Liver (tissue), 9 donors: ENCODE measurements around the gene RNF183. TPM values are rescaled to one million over a fixed set of nuclear protein-coding genes. Genes with fewer than 3 reads are reported as not detected.

Source experiments
- DNase-seq: peaks from one replicate; pipeline ENCODE4 v3.0.0-alpha.2; 2017; ENCODE audit warnings: low spot score
- H3K27ac ChIP-seq, 2 donors: one replicate each; pipeline ENCODE4 v1.7.0; 2013; ENCODE audit warnings: inconsistent platforms in 2 of 2, low read length in 2 of 2, control low read depth in 1 of 2, low read depth in 1 of 2, mild to moderate bottlenecking in 1 of 2
- H3K27me3 ChIP-seq, 4 donors: one replicate each; pipeline versions ENCODE4 v1.6.1 to v1.7.0; 2013; ENCODE audit warnings: low read length in 3 of 4, inconsistent platforms in 1 of 4, mild to moderate bottlenecking in 1 of 4, moderate library complexity in 1 of 4; ENCODE audit not compliant: control insufficient read depth in 4 of 4, insufficient read depth in 4 of 4
- H3K36me3 ChIP-seq, 4 donors: one replicate each; pipeline versions ENCODE4 v1.6.1 to v1.7.0; 2013; ENCODE audit warnings: low read length in 3 of 4, mild to moderate bottlenecking in 3 of 4, low read depth in 1 of 4, moderate library complexity in 1 of 4; ENCODE audit not compliant: control insufficient read depth in 4 of 4, insufficient read depth in 3 of 4
- H3K4me1 ChIP-seq, 4 donors: one replicate each; pipeline versions ENCODE4 v1.6.1 to v1.7.0; 2013; ENCODE audit warnings: low read length in 3 of 4, mild to moderate bottlenecking in 3 of 4, moderate library complexity in 1 of 4; ENCODE audit not compliant: control insufficient read depth in 4 of 4, insufficient read depth in 4 of 4
- H3K4me3 ChIP-seq, 3 donors: one replicate each; pipeline versions ENCODE4 v1.6.1 to v1.7.0; 2013; ENCODE audit warnings: low read length in 3 of 3, control low read depth in 1 of 3, low read depth in 1 of 3, mild to moderate bottlenecking in 1 of 3
- H3K9ac ChIP-seq, 2 donors: one replicate each; pipeline ENCODE4 v1.7.0; 2013; ENCODE audit warnings: low read length in 2 of 2, mild to moderate bottlenecking in 2 of 2, moderate library complexity in 2 of 2, control low read depth in 1 of 2, low read depth in 1 of 2
- H3K9me3 ChIP-seq, 4 donors: one replicate each; pipeline versions ENCODE4 v1.6.1 to v1.7.0; 2013; ENCODE audit warnings: low read length in 3 of 4; ENCODE audit not compliant: control insufficient read depth in 4 of 4
- EGR1 ChIP-seq, 2 donors: IDR thresholded peaks; 2 replicates each; pipeline ENCODE4 v1.6.1; 2016 to 2018; ENCODE audit warnings: antibody characterized with exemption in 2 of 2, low read depth in 2 of 2
- FOXA1 ChIP-seq: IDR thresholded peaks from 2 replicates; pipeline ENCODE4 v1.6.1; 2016; ENCODE audit warnings: antibody characterized with exemption
- FOXA2 ChIP-seq: IDR thresholded peaks from 2 replicates; pipeline ENCODE4 v1.6.1; 2016; ENCODE audit warnings: antibody characterized with exemption
- GABPA ChIP-seq, 2 donors: IDR thresholded peaks in 1 of 2; conservative IDR thresholded peaks in 1 of 2; 2 replicates each; pipeline ENCODE4 v1.6.1; 2016; ENCODE audit warnings: antibody characterized with exemption in 2 of 2, mild to moderate bottlenecking in 1 of 2, moderate library complexity in 1 of 2
- HNF4A ChIP-seq, 2 donors: conservative IDR thresholded peaks; 2 replicates each; pipeline ENCODE4 v1.6.1; 2016; ENCODE audit warnings: antibody characterized with exemption in 2 of 2, mild to moderate bottlenecking in 2 of 2
- HNF4G ChIP-seq: IDR thresholded peaks from 2 replicates; pipeline ENCODE4 v1.6.1; 2016; ENCODE audit warnings: antibody characterized with exemption
- JUND ChIP-seq, 2 donors: IDR thresholded peaks; 2 replicates each; pipeline ENCODE4 v1.6.1; 2016; ENCODE audit warnings: antibody characterized with exemption in 2 of 2
- MAX ChIP-seq: IDR thresholded peaks from 2 replicates; pipeline ENCODE4 v1.6.1; 2016; ENCODE audit warnings: antibody characterized with exemption
- NR2F2 ChIP-seq: IDR thresholded peaks from 2 replicates; pipeline ENCODE4 v1.6.1; 2016; ENCODE audit warnings: antibody characterized with exemption
- RAD21 ChIP-seq, 2 donors: IDR thresholded peaks; 2 replicates each; pipeline ENCODE4 v1.6.1; 2016; ENCODE audit warnings: antibody characterized with exemption in 2 of 2, mild to moderate bottlenecking in 2 of 2
- RXRA ChIP-seq, 2 donors: IDR thresholded peaks; 2 replicates each; pipeline ENCODE4 v1.6.1; 2017 to 2018; ENCODE audit warnings: antibody characterized with exemption in 2 of 2, mild to moderate bottlenecking in 1 of 2
- SP1 ChIP-seq: IDR thresholded peaks from 2 replicates; pipeline ENCODE4 v1.6.1; 2018; ENCODE audit warnings: antibody characterized with exemption, mild to moderate bottlenecking
- TAF1 ChIP-seq: conservative IDR thresholded peaks from 2 replicates; pipeline ENCODE4 v1.6.1; 2016; ENCODE audit warnings: antibody characterized with exemption, mild to moderate bottlenecking
- YY1 ChIP-seq: IDR thresholded peaks from 2 replicates; pipeline ENCODE4 v1.6.1; 2016; ENCODE audit warnings: antibody characterized with exemption, mild to moderate bottlenecking
- ZBTB33 ChIP-seq: IDR thresholded peaks from 2 replicates; pipeline ENCODE4 v1.6.1; 2016; ENCODE audit warnings: antibody characterized with exemption
- WGBS: extraction: QIAGEN DNeasy Blood & Tissue Kit; methylation state at CpG from one replicate; pipeline ENCODE4 v1.1.7; 2013; 5-methylcytosine and 5-hydroxymethylcytosine counted together
- polyA plus RNA-seq, 2 donors: library from polyadenylated mRNA; stranded (reverse) in 1 of 2; unstranded in 1 of 2; fragments of 200-250 nt in 1 of 2; fragments of >200 nt in 1 of 2; fragmentation: Nextera tagmentation in 1 of 2; extraction: Ambion mirVana in 1 of 2; gene quantifications; one replicate each; pipeline versions ENCODE4 v1.2.1 to v1.2.3, GENCODE V29; 2013 to 2015
- total RNA-seq, 2 donors: library from RNA; depleted of rRNA; stranded (reverse); fragments of >200 nt; gene quantifications; one replicate each; pipeline ENCODE4 v1.2.3, GENCODE V29; 2014
- TF ChIP-seq, protein P1 (sequence below): IDR thresholded peaks from 2 replicates; pipeline ENCODE4 v1.6.1; 2016; ENCODE audit warnings: antibody characterized with exemption
- TF ChIP-seq, protein P2 (sequence below): IDR thresholded peaks from 2 replicates; pipeline ENCODE4 v1.6.1; 2016; ENCODE audit warnings: antibody characterized with exemption, mild to moderate bottlenecking
- TF ChIP-seq, protein P3 (sequence below): fragments of 150-350 bp; IDR thresholded peaks from 2 replicates; pipeline ENCODE4 v1.5.1; 2017; ENCODE audit warnings: improper control_type of control experiment, low read depth, low read length; ENCODE audit not compliant: missing input control
- donor health status: healthy.
- donor health status: healthy.
- donor health status: healthy.
- donor health status: healthy.
- donor health status: healthy.

The RNF183 gene
- total and polyA plus RNA-seq, 4 donors = 0.07 TPM; not detected in 3

- Histone ChIP-seq H3K9ac (peak within 1 kb of the TSS; percentile 97 to 98), H3K4me1 (peaks cover 4 to 30% (median 19%) of the 10 kb centered on the region in 4 donors), H3K9me3 (no peaks in the 10 kb centered on the region), H3K4me3 (peak within 1 kb of the TSS; percentile 77 to 97 (median 94)), H3K36me3 (peaks cover 13 to 32% (median 29%) of the 10 kb centered on the region in 4 donors), H3K27me3 (no peaks in the 10 kb centered on the region), H3K27ac (peak within 1 kb of the TSS; percentile 88 to 97)
- peak; percentile 96 for DNase-seq
- under 1% methylated on average over 63 of the region's 63 CpGs for WGBS
- TF ChIP-seq HNF4A (conservative IDR thresholded peaks at IDR 0.05) (peak; percentile 49 to 63), FOXA2 (no peak), JUND (IDR thresholded peaks at IDR 0.05) (peak; percentile 57 to 74), HNF4G (no peak), SP1 (peak; percentile 74), GABPA (IDR thresholded peaks at IDR 0.05 in 1 of 2, conservative IDR thresholded peaks at IDR 0.05 in 1 of 2) (peak; percentile 89 to 98), TAF1 (peak; percentile 20), FOXA1 (peak; percentile 8), NR2F2 (peak; percentile 93), YY1 (peak; percentile 98), RXRA (IDR thresholded peaks at IDR 0.05) (peak; percentile 94 to 96), ZBTB33 (peak; percentile 97), RAD21 (IDR thresholded peaks at IDR 0.05) (peak in 1 of 2 donors; percentile 47), MAX (peak; percentile 86), EGR1 (IDR thresholded peaks at IDR 0.05; ENCODE audit: low read depth in 2 of 2) (peak; percentile 89 to 98)
- TF ChIP-seq, protein P1, sequence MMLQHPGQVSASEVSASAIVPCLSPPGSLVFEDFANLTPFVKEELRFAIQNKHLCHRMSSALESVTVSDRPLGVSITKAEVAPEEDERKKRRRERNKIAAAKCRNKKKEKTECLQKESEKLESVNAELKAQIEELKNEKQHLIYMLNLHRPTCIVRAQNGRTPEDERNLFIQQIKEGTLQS = peak; percentile 24
- TF ChIP-seq, protein P2, sequence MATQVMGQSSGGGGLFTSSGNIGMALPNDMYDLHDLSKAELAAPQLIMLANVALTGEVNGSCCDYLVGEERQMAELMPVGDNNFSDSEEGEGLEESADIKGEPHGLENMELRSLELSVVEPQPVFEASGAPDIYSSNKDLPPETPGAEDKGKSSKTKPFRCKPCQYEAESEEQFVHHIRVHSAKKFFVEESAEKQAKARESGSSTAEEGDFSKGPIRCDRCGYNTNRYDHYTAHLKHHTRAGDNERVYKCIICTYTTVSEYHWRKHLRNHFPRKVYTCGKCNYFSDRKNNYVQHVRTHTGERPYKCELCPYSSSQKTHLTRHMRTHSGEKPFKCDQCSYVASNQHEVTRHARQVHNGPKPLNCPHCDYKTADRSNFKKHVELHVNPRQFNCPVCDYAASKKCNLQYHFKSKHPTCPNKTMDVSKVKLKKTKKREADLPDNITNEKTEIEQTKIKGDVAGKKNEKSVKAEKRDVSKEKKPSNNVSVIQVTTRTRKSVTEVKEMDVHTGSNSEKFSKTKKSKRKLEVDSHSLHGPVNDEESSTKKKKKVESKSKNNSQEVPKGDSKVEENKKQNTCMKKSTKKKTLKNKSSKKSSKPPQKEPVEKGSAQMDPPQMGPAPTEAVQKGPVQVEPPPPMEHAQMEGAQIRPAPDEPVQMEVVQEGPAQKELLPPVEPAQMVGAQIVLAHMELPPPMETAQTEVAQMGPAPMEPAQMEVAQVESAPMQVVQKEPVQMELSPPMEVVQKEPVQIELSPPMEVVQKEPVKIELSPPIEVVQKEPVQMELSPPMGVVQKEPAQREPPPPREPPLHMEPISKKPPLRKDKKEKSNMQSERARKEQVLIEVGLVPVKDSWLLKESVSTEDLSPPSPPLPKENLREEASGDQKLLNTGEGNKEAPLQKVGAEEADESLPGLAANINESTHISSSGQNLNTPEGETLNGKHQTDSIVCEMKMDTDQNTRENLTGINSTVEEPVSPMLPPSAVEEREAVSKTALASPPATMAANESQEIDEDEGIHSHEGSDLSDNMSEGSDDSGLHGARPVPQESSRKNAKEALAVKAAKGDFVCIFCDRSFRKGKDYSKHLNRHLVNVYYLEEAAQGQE = peak; percentile 83
- TF ChIP-seq, protein P3, sequence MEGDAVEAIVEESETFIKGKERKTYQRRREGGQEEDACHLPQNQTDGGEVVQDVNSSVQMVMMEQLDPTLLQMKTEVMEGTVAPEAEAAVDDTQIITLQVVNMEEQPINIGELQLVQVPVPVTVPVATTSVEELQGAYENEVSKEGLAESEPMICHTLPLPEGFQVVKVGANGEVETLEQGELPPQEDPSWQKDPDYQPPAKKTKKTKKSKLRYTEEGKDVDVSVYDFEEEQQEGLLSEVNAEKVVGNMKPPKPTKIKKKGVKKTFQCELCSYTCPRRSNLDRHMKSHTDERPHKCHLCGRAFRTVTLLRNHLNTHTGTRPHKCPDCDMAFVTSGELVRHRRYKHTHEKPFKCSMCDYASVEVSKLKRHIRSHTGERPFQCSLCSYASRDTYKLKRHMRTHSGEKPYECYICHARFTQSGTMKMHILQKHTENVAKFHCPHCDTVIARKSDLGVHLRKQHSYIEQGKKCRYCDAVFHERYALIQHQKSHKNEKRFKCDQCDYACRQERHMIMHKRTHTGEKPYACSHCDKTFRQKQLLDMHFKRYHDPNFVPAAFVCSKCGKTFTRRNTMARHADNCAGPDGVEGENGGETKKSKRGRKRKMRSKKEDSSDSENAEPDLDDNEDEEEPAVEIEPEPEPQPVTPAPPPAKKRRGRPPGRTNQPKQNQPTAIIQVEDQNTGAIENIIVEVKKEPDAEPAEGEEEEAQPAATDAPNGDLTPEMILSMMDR = no peak
These were observed 27.7 kb downstream of the RNF183 start, which contains the start of the genes CDC26 and PRPF4 for GRCh38 chr9:113275157-113276131. Gene CDC26, minus strand, starts transcription at chr9:113275572. Its CDS starts 3,065 bp downstream, at chr9:113272507. Gene PRPF4, plus strand, starts transcription at chr9:113275658. Its CDS starts 86 bp downstream, at chr9:113275744.
